Hepatocyte (in vitro differentiated cells): ENCODE data around the gene MYOCOS. TPM values are rescaled to one million over a fixed set of nuclear protein-coding genes. Genes with fewer than 3 reads are reported as not detected.

ENCODE experiments used
- DNase-seq: peaks from one replicate; pipeline ENCODE4 v3.0.0-alpha.2; 2016; ENCODE audit warnings: low spot score
- H2AFZ ChIP-seq: fragments of 200-600 bp; sonication (generic); 2 replicates; pipeline ENCODE4 v1.6.0; 2016; ENCODE audit warnings: antibody characterized with exemption, mild to moderate bottlenecking
- H3K27ac ChIP-seq: fragments of 200-600 bp; sonication (generic); 2 replicates; pipeline ENCODE4 v1.5.1; 2016; ENCODE audit warnings: mild to moderate bottlenecking
- H3K27me3 ChIP-seq: fragments of 200-600 bp; sonication (generic); 2 replicates; pipeline ENCODE4 v1.6.1; 2016
- H3K36me3 ChIP-seq: fragments of 200-600 bp; sonication (generic); replicated peaks from 2 replicates; pipeline ENCODE4 v1.5.1; 2016; ENCODE audit warnings: low read depth; ENCODE audit not compliant: insufficient read depth
- H3K4me1 ChIP-seq: fragments of 200-600 bp; sonication (generic); 2 replicates; pipeline ENCODE4 v1.5.1; 2016; ENCODE audit warnings: mild to moderate bottlenecking, moderate library complexity; ENCODE audit not compliant: insufficient read depth
- H3K4me2 ChIP-seq: fragments of 200-600 bp; sonication (generic); 2 replicates; pipeline ENCODE4 v1.6.0; 2016
- H3K4me3 ChIP-seq: fragments of 200-600 bp; sonication (generic); 2 replicates; pipeline ENCODE4 v1.5.1; 2016; ENCODE audit warnings: mild to moderate bottlenecking
- H3K79me2 ChIP-seq: fragments of 200-600 bp; sonication (generic); 2 replicates; pipeline ENCODE4 v1.6.0; 2017; ENCODE audit warnings: mild to moderate bottlenecking
- H3K9me2 ChIP-seq: fragments of 200-600 bp; sonication (generic); replicated peaks from 2 replicates; pipeline ENCODE4 v1.6.0; 2017; ENCODE audit warnings: mild to moderate bottlenecking; ENCODE audit not compliant: insufficient read depth
- H3K9me3 ChIP-seq: fragments of 200-600 bp; sonication (generic); 2 replicates; pipeline ENCODE4 v1.5.1; 2016; ENCODE audit warnings: low read depth, mild to moderate bottlenecking
- H4K20me1 ChIP-seq: fragments of 200-600 bp; sonication (generic); 2 replicates; pipeline ENCODE4 v1.6.0; 2016; ENCODE audit warnings: mild to moderate bottlenecking; ENCODE audit not compliant: insufficient read depth, poor library complexity, severe bottlenecking
- CTCF ChIP-seq: fragments of 200-600 bp; sonication (generic); IDR thresholded peaks from 2 replicates; pipeline ENCODE4 v1.5.1; 2016; ENCODE audit warnings: antibody characterized with exemption, mild to moderate bottlenecking; ENCODE audit not compliant: poor library complexity
- EZH2 ChIP-seq: fragments of 200-600 bp; sonication (generic); IDR thresholded peaks from 2 replicates; pipeline ENCODE4 v1.6.1; 2016; ENCODE audit warnings: antibody characterized with exemption, mild to moderate bottlenecking, borderline replicate concordance
- EZH2phosphoT487 ChIP-seq: fragments of 200-600 bp; sonication (generic); IDR thresholded peaks from one replicate; pipeline ENCODE4 v1.6.1; 2018; ENCODE audit warnings: antibody characterized with exemption, mild to moderate bottlenecking, low read depth, moderate library complexity; ENCODE audit not compliant: unreplicated experiment, severe bottlenecking
- WGBS: methylation state at CpG from one replicate; pipeline ENCODE4 v1.1.6; 2016; ENCODE audit warnings: low lambda C conversion rate; ENCODE audit errors: missing lambda C conversion rate; 5-methylcytosine and 5-hydroxymethylcytosine counted together
- polyA plus RNA-seq: library from polyadenylated mRNA; unstranded; fragments of >200 nt; fragmentation: Nextera tagmentation; extraction: Ambion mirVana; gene quantifications from 2 replicates; pipeline ENCODE4 v1.2.1, GENCODE V29; 2016
- total RNA-seq: library from RNA; depleted of rRNA; stranded (reverse); fragments of >200 nt; gene quantifications from 2 replicates; pipeline ENCODE4 v1.2.3, GENCODE V29; 2014

MYOCOS gene
- total and polyA plus RNA-seq, 2 experiments from 2014 or later: not detected

GRCh38 chr1:171628225-171628624, 6.2 kb downstream of the MYOCOS start:
- TF ChIP-seq EZH2 (no peak), EZH2phosphoT487 (no peak), CTCF (no peak)
- DNase-seq: no peak
- Histone ChIP-seq H3K9me3 (no peaks in the 10 kb centered on the region), H3K4me1 (no peaks in the 10 kb centered on the region), H3K36me3 (no peaks in the 10 kb centered on the region), H3K79me2 (no peaks in the 10 kb centered on the region), H4K20me1 (no peaks in the 10 kb centered on the region), H3K27ac (no peak overlapping the region), H3K9me2 (no peaks in the 10 kb centered on the region), H3K27me3 (no peaks in the 10 kb centered on the region), H3K4me2 (no peak overlapping the region), H3K4me3 (no peak overlapping the region), H2AFZ (no peak overlapping the region)
- 97% methylated on average over 2 of the region's 2 CpGs for WGBS

GRCh38 chr1:171635661-171636060, 13.6 kb downstream of the MYOCOS start:
- no peaks in the 10 kb centered on the region for H3K79me2 ChIP-seq
- no peak overlapping the region for H3K4me2 ChIP-seq
- no peak overlapping the region for H3K27ac ChIP-seq
- no peaks in the 10 kb centered on the region for H3K4me1 ChIP-seq
- TF ChIP-seq EZH2 (no peak), EZH2phosphoT487 (no peak), CTCF (no peak)
- H3K4me3 ChIP-seq: no peak overlapping the region
- H2AFZ ChIP-seq: no peak overlapping the region
- H4K20me1 ChIP-seq: no peaks in the 10 kb centered on the region
- H3K36me3 ChIP-seq: no peaks in the 10 kb centered on the region
- no peaks in the 10 kb centered on the region for H3K27me3 ChIP-seq
- H3K9me3 ChIP-seq: no peaks in the 10 kb centered on the region
- DNase-seq: no peak
- H3K9me2 ChIP-seq: no peaks in the 10 kb centered on the region
- 98% methylated on average over 2 of the region's 2 CpGs for WGBS

GRCh38 chr1:171636141-171636540, 14.1 kb downstream of the MYOCOS start:
- no peaks in the 10 kb centered on the region for H3K36me3 ChIP-seq
- H3K9me3 ChIP-seq: no peaks in the 10 kb centered on the region
- no peaks in the 10 kb centered on the region for H4K20me1 ChIP-seq
- H3K4me3 ChIP-seq: no peak overlapping the region
- no peaks in the 10 kb centered on the region for H3K9me2 ChIP-seq
- H3K4me2 ChIP-seq: no peak overlapping the region
- H3K27ac ChIP-seq: no peak overlapping the region
- DNase-seq: no peak
- no peaks in the 10 kb centered on the region for H3K4me1 ChIP-seq
- H3K27me3 ChIP-seq: no peaks in the 10 kb centered on the region
- no peaks in the 10 kb centered on the region for H3K79me2 ChIP-seq
- H2AFZ ChIP-seq: no peak overlapping the region
- 79% methylated on average over 11 of the region's 11 CpGs for WGBS
- TF ChIP-seq EZH2 (no peak), EZH2phosphoT487 (no peak), CTCF (no peak)
